Caco-2 (cell line): ENCODE results near the gene OR2A2. TPM values are rescaled to one million over a fixed set of nuclear protein-coding genes. Genes with fewer than 3 reads are reported as not detected.
"Not testable (repeated sequence)": the region's sequence is repeated elsewhere in the genome, so short reads cannot be mapped to it uniquely, and the experiment has no call there.

ENCODE experiments used
- BruUV-seq: library from RNA; stranded (reverse); fragments of 400-500 nt; replicated peaks from 2 replicates; lab custom pipeline; 2021; lab: Mats Ljungman, UMichigan
- CTCF ChIA-PET: fragments of 300-600 bp; sonication (Branson Sonifier 250); formaldehyde crosslinking; loops from one replicate; lab custom pipeline; 2022; ENCODE audit warnings: antibody characterized with exemption; lab: Charles Lee
- POLR2A ChIA-PET: fragments of 300-600 bp; sonication (Branson Sonifier 250); formaldehyde crosslinking; loops from one replicate; lab custom pipeline; 2022; ENCODE audit warnings: antibody characterized with exemption; lab: Charles Lee
- DNase-seq, 2 experiments: peaks; one replicate each; pipeline versions ENCODE4 v3.0.0 to v3.0.0-alpha.2; 2020 to 2022
- H3K27me3 ChIP-seq: replicated peaks from 2 replicates; pipeline ENCODE4 v1.6.0; 2011; ENCODE audit warnings: low read length; ENCODE audit not compliant: control insufficient read depth, insufficient read depth
- H3K36me3 ChIP-seq: 2 replicates; pipeline ENCODE4 v1.5.1; 2011; ENCODE audit warnings: low read length; ENCODE audit not compliant: control insufficient read depth, insufficient read depth
- H3K4me1 ChIP-seq: fragments of 250-450 bp; sonication (Bioruptor Pico); 2 replicates; pipeline ENCODE4 v1.5.1; 2020; ENCODE audit warnings: mild to moderate bottlenecking
- H3K4me3 ChIP-seq: 2 replicates; pipeline ENCODE4 v1.5.1; 2011; ENCODE audit warnings: low read depth, mild to moderate bottlenecking, control low read depth, low read length
- H3K9me3 ChIP-seq: fragments of 250-450 bp; sonication (Bioruptor Pico); 2 replicates; pipeline ENCODE4 v1.5.1; 2020; ENCODE audit warnings: mild to moderate bottlenecking, moderate library complexity
- H3K27ac Mint-ChIP-seq: one replicate; pipeline ENCODE4 v1.8.0; 2022; ENCODE audit warnings: mixed read lengths; ENCODE audit not compliant: unreplicated experiment
- H3K27me3 Mint-ChIP-seq: one replicate; pipeline ENCODE4 v1.8.0; 2022; ENCODE audit warnings: mixed read lengths; ENCODE audit not compliant: insufficient read depth, unreplicated experiment
- H3K36me3 Mint-ChIP-seq: one replicate; pipeline ENCODE4 v1.8.0; 2022; ENCODE audit warnings: mild to moderate bottlenecking, mixed read lengths; ENCODE audit not compliant: insufficient read depth, unreplicated experiment
- H3K4me1 Mint-ChIP-seq: one replicate; pipeline ENCODE4 v1.8.0; 2022; ENCODE audit warnings: low read depth, mixed read lengths; ENCODE audit not compliant: unreplicated experiment
- H3K4me3 Mint-ChIP-seq: one replicate; pipeline ENCODE4 v1.8.0; 2022; ENCODE audit warnings: mild to moderate bottlenecking, moderate library complexity, mixed read lengths; ENCODE audit not compliant: unreplicated experiment
- H3K9me3 Mint-ChIP-seq: one replicate; pipeline ENCODE4 v1.8.0; 2022; ENCODE audit warnings: mixed read lengths; ENCODE audit not compliant: unreplicated experiment
- CTCF ChIP-seq, 2 experiments: fragments of 200-600 bp in 1 of 2; IDR thresholded peaks; 1 replicate in 1 of 2; 2 replicates in 1 of 2; pipeline versions ENCODE4 v1.5.1 to v1.8.0; 2011 to 2022; ENCODE audit warnings: antibody characterized with exemption in 1 of 2, control low read depth in 1 of 2, inconsistent platforms in 1 of 2, low read depth in 1 of 2, low read length in 1 of 2, mild to moderate bottlenecking in 1 of 2, moderate library complexity in 1 of 2; ENCODE audit not compliant: insufficient read depth in 1 of 2, severe bottlenecking in 1 of 2, unreplicated experiment in 1 of 2
- intact Hi-C: fragments of 100-400 bp; cut with micrococcal nuclease; formaldehyde crosslinking; loops from one replicate; pipeline ENCODE4 v1.10.0; 2022; ENCODE audit not compliant: unreplicated experiment
- total RNA-seq: library from RNA; stranded (reverse); gene quantifications from 2 replicates; pipeline ENCODE4 v1.2.3, GENCODE V29; 2022

The OR2A2 gene
- total RNA-seq, 1 experiment from 2014 or later: not detected

GRCh38 chr7:144118341-144118740 lies 9.0 kb downstream of the OR2A2 start:
- no peaks in the 10 kb centered on the region for H3K9me3 ChIP-seq
- Mint-ChIP-seq H3K27ac (no peak overlapping the region), H3K27me3 (peaks cover 4% of the 10 kb centered on the region), H3K4me1 (no peaks in the 10 kb centered on the region), H3K9me3 (no peaks in the 10 kb centered on the region), H3K36me3 (no peaks in the 10 kb centered on the region), H3K4me3 (no peak overlapping the region)
- POLR2A ChIA-PET: no interaction called here
- CTCF ChIA-PET: no interaction called here
- intact Hi-C loops: no loop called here
- TF ChIP-seq CTCF (IDR thresholded peaks at IDR 0.05; ENCODE audit: insufficient read depth in 1 of 2, low read depth in 1 of 2, low read length in 1 of 2, severe bottlenecking in 1 of 2, unreplicated experiment in 1 of 2): no peak
- H3K27me3 ChIP-seq: no peaks in the 10 kb centered on the region
- no peak overlapping the region for H3K4me3 ChIP-seq
- no TSS peak for BruUV-seq
- H3K36me3 ChIP-seq: no peaks in the 10 kb centered on the region
- no peaks in the 10 kb centered on the region for H3K4me1 ChIP-seq
- no peak for DNase-seq

GRCh38 chr7:144122876-144123275 lies 13.5 kb downstream of the OR2A2 start, which contains the start of gene OR2A14:
TSS of gene OR2A14 (plus strand) at chr7:144123176. CDS start at chr7:144129113, 5,937 bp downstream.
- Mint-ChIP-seq H3K27me3 (no peaks in the 10 kb centered on the region), H3K36me3 (no peaks in the 10 kb centered on the region), H3K9me3 (no peaks in the 10 kb centered on the region), H3K27ac (no peak within 1 kb of the TSS), H3K4me1 (no peaks in the 10 kb centered on the region), H3K4me3 (no peak within 1 kb of the TSS)
- H3K4me1 ChIP-seq: no peaks in the 10 kb centered on the region
- POLR2A ChIA-PET: no interaction called here
- intact Hi-C loops: no loop called here
- no peaks in the 10 kb centered on the region for H3K9me3 ChIP-seq
- H3K4me3 ChIP-seq: no peak within 1 kb of the TSS
- TF ChIP-seq CTCF (IDR thresholded peaks at IDR 0.05; ENCODE audit: insufficient read depth in 1 of 2, low read depth in 1 of 2, low read length in 1 of 2, severe bottlenecking in 1 of 2, unreplicated experiment in 1 of 2): no peak
- CTCF ChIA-PET: no interaction called here
- no peaks in the 10 kb centered on the region for H3K27me3 ChIP-seq
- H3K36me3 ChIP-seq: no peaks in the 10 kb centered on the region
- no TSS peak for BruUV-seq
- no peak for DNase-seq

- Mint-ChIP-seq H3K4me1 (no peaks in the 10 kb centered on the region), H3K36me3 (no peaks in the 10 kb centered on the region), H3K27me3 (no peaks in the 10 kb centered on the region), H3K27ac (no peak overlapping the region), H3K4me3 (no peak overlapping the region), H3K9me3 (no peaks in the 10 kb centered on the region)
- intact Hi-C loops: loop anchor here (1.0 kb wide), 3 partner anchors 97 to 226 kb away; partner anchors contain the start of gene TCAF1
- CTCF ChIA-PET: interaction anchor here (0.6 to 1.5 kb wide), 14 partner anchors 11 to 391 kb away, joined by 3 to 20 read pairs (median 4); partner anchors contain the start of genes OR2A5 and TCAF1
- H3K4me3 ChIP-seq: no peak overlapping the region
- H3K9me3 ChIP-seq: no peaks in the 10 kb centered on the region
- POLR2A ChIA-PET: interaction anchor here (0.8 kb wide), 1 partner anchor 226 kb away, joined by 3 read pairs; the partner anchor contains the start of gene TCAF1
- no TSS peak for BruUV-seq
- peak; percentile 94 to 97 for TF ChIP-seq CTCF (IDR thresholded peaks at IDR 0.05; ENCODE audit: insufficient read depth in 1 of 2, low read depth in 1 of 2, low read length in 1 of 2, severe bottlenecking in 1 of 2, unreplicated experiment in 1 of 2)
- H3K27me3 ChIP-seq: no peaks in the 10 kb centered on the region
- DNase-seq: peak; percentile 91 to 95
- H3K36me3 ChIP-seq: no peaks in the 10 kb centered on the region
- H3K4me1 ChIP-seq: no peaks in the 10 kb centered on the region
Measured at GRCh38 chr7:144127714-144128334, 18.4 kb downstream of the OR2A2 start.

GRCh38 chr7:144129601-144130000 lies 20.2 kb downstream of the OR2A2 start:
- H3K4me1 Mint-ChIP-seq, DNase-seq, H3K36me3 Mint-ChIP-seq, POLR2A ChIA-PET, H3K9me3 Mint-ChIP-seq, BruUV-seq, H3K27me3 ChIP-seq, H3K4me1 ChIP-seq, H3K27ac Mint-ChIP-seq, H3K9me3 ChIP-seq, H3K27me3 Mint-ChIP-seq, H3K36me3 ChIP-seq, H3K4me3 ChIP-seq, intact Hi-C loops, H3K4me3 Mint-ChIP-seq, CTCF ChIA-PET: not testable (repeated sequence)
